HCT116 (cell line): ENCODE results near the gene MUC5B. TPM values are rescaled to one million over a fixed set of nuclear protein-coding genes. Genes with fewer than 3 reads are reported as not detected.

Experiments used
- ATAC-seq: fragments of 200-7000 bp; cut with Tn5 transposase; 2 replicates; pipeline ENCODE4 v1.9.1; 2020; ENCODE audit warnings: mild to moderate bottlenecking, moderate library complexity
- BruUV-seq: library from RNA; stranded (reverse); fragments of 400-500 nt; replicated peaks from 2 replicates; lab custom pipeline; 2021; lab: Mats Ljungman, UMichigan
- CTCF ChIA-PET: fragments of 300-600 bp; sonication (Branson Sonifier 250); formaldehyde crosslinking; loops from one replicate; lab custom pipeline; 2021; ENCODE audit warnings: antibody characterized with exemption; lab: Charles Lee
- POLR2A ChIA-PET: fragments of 300-600, 350-600 bp; sonication (Branson Sonifier 250); formaldehyde crosslinking; loops from one replicate; lab custom pipeline; 2021; ENCODE audit warnings: antibody characterized with exemption; lab: Charles Lee
- RAD21 ChIA-PET, 2 experiments: fragments of 300-600 bp; sonication (Branson Sonifier 250); formaldehyde crosslinking; loops; one replicate each; lab custom pipeline; 2023; ENCODE audit warnings: low total read pairs in 2 of 2; ENCODE audit not compliant: uncharacterized antibody in 2 of 2, unreplicated experiment in 2 of 2, low non-redundant PET in 1 of 2; lab: Charles Lee
- DNase-seq: peaks from one replicate; pipeline ENCODE4 v3.0.0-alpha.2; 2010; ENCODE audit warnings: low read depth, low spot score
- H2AFZ ChIP-seq: fragments of 200-600 bp; shearing (Covaris generic), sonication (generic); 2 replicates; pipeline ENCODE4 v1.6.1; 2017; ENCODE audit warnings: low read depth, mixed run types, mixed read lengths, antibody characterized with exemption, low read length; ENCODE audit not compliant: poor library complexity, severe bottlenecking
- H3K27ac ChIP-seq: 2 replicates; pipeline ENCODE4 v1.5.1; 2012; ENCODE audit warnings: low read depth, low read length
- H3K27me3 ChIP-seq: fragments of 200-600 bp; sonication (generic); 2 replicates; pipeline ENCODE4 v1.6.1; 2016; ENCODE audit warnings: mixed run types, low read length, mixed read lengths; ENCODE audit not compliant: insufficient read depth
- H3K36me3 ChIP-seq, 2 experiments: fragments of 200-500 bp in 1 of 2; fragments of 200-600 bp in 1 of 2; sonication (Bioruptor generic) in 1 of 2; sonication (generic) in 1 of 2; 2 replicates each; pipeline versions ENCODE4 v1.5.1 to v1.6.1; 2014 to 2016; ENCODE audit warnings: low read length in 2 of 2, inconsistent platforms in 1 of 2, mixed read lengths in 1 of 2, mixed run types in 1 of 2; ENCODE audit not compliant: insufficient read depth in 2 of 2, control insufficient read depth in 1 of 2
- H3K4me1 ChIP-seq, 2 experiments: fragments of 200-600 bp in 1 of 2; sonication (generic) in 1 of 2; 2 replicates each; pipeline versions ENCODE4 v1.5.1 to v1.6.1; 2012 to 2017; ENCODE audit warnings: low read length in 2 of 2, inconsistent platforms in 1 of 2, mild to moderate bottlenecking in 1 of 2, mixed read lengths in 1 of 2, mixed run types in 1 of 2, moderate library complexity in 1 of 2; ENCODE audit not compliant: insufficient read depth in 2 of 2, control insufficient read depth in 1 of 2
- H3K4me2 ChIP-seq: fragments of 200-600 bp; sonication (generic); 2 replicates; pipeline ENCODE4 v1.6.1; 2017; ENCODE audit warnings: mixed run types, low read length, mixed read lengths
- H3K4me3 ChIP-seq, 2 experiments: fragments of 200-600 bp in 1 of 2; sonication (generic) in 1 of 2; replicated peaks in 1 of 2; 2 replicates each; pipeline ENCODE4 v1.5.1; 2011 to 2016; ENCODE audit warnings: low read length in 2 of 2, control low read depth in 1 of 2, low read depth in 1 of 2, mild to moderate bottlenecking in 1 of 2, mixed read lengths in 1 of 2, mixed run types in 1 of 2
- H3K79me2 ChIP-seq: fragments of 200-600 bp; sonication (generic); 2 replicates; pipeline ENCODE4 v1.6.1; 2017; ENCODE audit warnings: mild to moderate bottlenecking, mixed run types, low read length, moderate library complexity, mixed read lengths; ENCODE audit not compliant: insufficient read depth
- H3K9ac ChIP-seq: fragments of 200-600 bp; sonication (generic); 2 replicates; pipeline ENCODE4 v1.6.1; 2016; ENCODE audit warnings: low read length, mixed read lengths
- H3K9me2 ChIP-seq: fragments of 200-600 bp; sonication (generic), shearing (Covaris generic); 2 replicates; pipeline ENCODE4 v1.6.1; 2017; ENCODE audit warnings: mixed run types, mild to moderate bottlenecking, moderate library complexity; ENCODE audit not compliant: insufficient read depth
- H3K9me3 ChIP-seq, 2 experiments: fragments of 200-500 bp in 1 of 2; fragments of 200-600 bp in 1 of 2; sonication (Bioruptor generic) in 1 of 2; sonication (generic) in 1 of 2; 2 replicates each; pipeline ENCODE4 v1.6.1; 2014 to 2017; ENCODE audit warnings: low read length in 2 of 2, mixed read lengths in 2 of 2, inconsistent platforms in 1 of 2, low read depth in 1 of 2, mild to moderate bottlenecking in 1 of 2, mixed run types in 1 of 2, moderate library complexity in 1 of 2; ENCODE audit not compliant: control insufficient read depth in 1 of 2, insufficient read depth in 1 of 2
- H4K20me1 ChIP-seq: fragments of 200-600 bp; sonication (generic), shearing (Covaris generic); 2 replicates; pipeline ENCODE4 v1.6.1; 2017; ENCODE audit warnings: mixed run types, mild to moderate bottlenecking, moderate library complexity; ENCODE audit not compliant: insufficient read depth
- CEBPB ChIP-seq: IDR thresholded peaks from 2 replicates; pipeline ENCODE4 v1.6.1; 2012; ENCODE audit warnings: low read depth
- EGR1 ChIP-seq: IDR thresholded peaks from 2 replicates; pipeline ENCODE4 v1.6.1; 2012; ENCODE audit warnings: low read depth
- ELF1 ChIP-seq: IDR thresholded peaks from 2 replicates; pipeline ENCODE4 v1.6.1; 2012; ENCODE audit warnings: low read depth, borderline replicate concordance
- EZH2 ChIP-seq: fragments of 200-600 bp; sonication (generic); IDR thresholded peaks from 2 replicates; pipeline ENCODE4 v1.6.1; 2017; ENCODE audit warnings: antibody characterized with exemption, mixed run types
- FOSL1 ChIP-seq: IDR thresholded peaks from 2 replicates; pipeline ENCODE4 v1.6.1; 2012; ENCODE audit warnings: low read depth
- POLR2A ChIP-seq: IDR thresholded peaks from 2 replicates; pipeline ENCODE4 v1.7.0; 2011; ENCODE audit warnings: borderline replicate concordance; ENCODE audit not compliant: insufficient read depth, insufficient read length; ENCODE audit errors: extremely low read depth
- RAD21 ChIP-seq: IDR thresholded peaks from 2 replicates; pipeline ENCODE4 v1.6.1; 2012; ENCODE audit warnings: low read depth, mild to moderate bottlenecking
- SIN3A ChIP-seq: IDR thresholded peaks from 2 replicates; pipeline ENCODE4 v1.6.1; 2012; ENCODE audit warnings: low read depth
- SP1 ChIP-seq: IDR thresholded peaks from 2 replicates; pipeline ENCODE4 v1.6.1; 2012; ENCODE audit warnings: low read depth
- TCF7L2 ChIP-seq: IDR thresholded peaks from 2 replicates; pipeline ENCODE4 v1.7.0; 2011; ENCODE audit warnings: borderline replicate concordance, inconsistent platforms; ENCODE audit not compliant: insufficient read depth, insufficient read length; ENCODE audit errors: extremely low read depth
- ZBTB33 ChIP-seq: IDR thresholded peaks from 2 replicates; pipeline ENCODE4 v1.6.1; 2011; ENCODE audit warnings: mild to moderate bottlenecking, low read length, moderate library complexity; ENCODE audit not compliant: insufficient replicate concordance; ENCODE audit errors: extremely low read depth
- ZFX ChIP-seq: fragments of 450-650 bp; IDR thresholded peaks from 2 replicates; pipeline ENCODE4 v1.6.1; 2017
- intact Hi-C: fragments of 100-400 bp; cut with micrococcal nuclease; formaldehyde crosslinking; loops from 2 replicates; pipeline ENCODE4 v1.10.0; 2022
- total RNA-seq: library from RNA; stranded (reverse); gene quantifications from one replicate; pipeline ENCODE4 v1.2.1, GENCODE V29; 2021; ENCODE audit not compliant: unreplicated experiment

The MUC5B gene
- total RNA-seq, 1 experiment from 2014 or later = 1.5 TPM

- Histone ChIP-seq H3K4me3 (no peak overlapping the region), H3K9me3 (no peaks in the 10 kb centered on the region), H2AFZ (no peak overlapping the region)
- intact Hi-C loops = no loop called here
- POLR2A ChIA-PET = no interaction called here
- TF ChIP-seq SIN3A = no peak
- TF ChIP-seq RAD21 = no peak
- no peak for TF ChIP-seq SP1
- no peak for TF ChIP-seq EGR1
- no peak for TF ChIP-seq POLR2A
- no peak for TF ChIP-seq ELF1
- TF ChIP-seq EZH2 = no peak
- no peak for TF ChIP-seq ZFX
- TF ChIP-seq FOSL1 = no peak
- TF ChIP-seq CEBPB = no peak
- TF ChIP-seq ZBTB33 = no peak
- TF ChIP-seq TCF7L2 = no peak
- TF ChIP-seq, all 23 proteins: peak for 0
- Histone ChIP-seq H3K79me2 (no peaks in the 10 kb centered on the region), H3K36me3 (no peaks in the 10 kb centered on the region), H3K9ac (no peak overlapping the region), H3K27ac (no peak overlapping the region), H3K4me2 (no peak overlapping the region), H3K9me2 (no peaks in the 10 kb centered on the region), H3K4me1 (no peaks in the 10 kb centered on the region), H3K27me3 (no peaks in the 10 kb centered on the region), H4K20me1 (no peaks in the 10 kb centered on the region)
- no TSS peak for BruUV-seq
- ChIA-PET CTCF (no interaction called here), RAD21 (no interaction called here)
- ATAC-seq (no peak), DNase-seq (no peak)
Measured at GRCh38 chr11:1228101-1228821, 5.4 kb downstream of the MUC5B start.
